ENCODE data around the gene C13orf42.

GRCh38 chr13:51050021-51050830 is 60.8 kb downstream of the C13orf42 start:
- no peak for TF ChIP-seq CTCF (IDR thresholded peaks at IDR 0.05)
- no peak for TF ChIP-seq POLR2A (IDR thresholded peaks at IDR 0.05)
- no peak for TF ChIP-seq POLR2AphosphoS5 (IDR thresholded peaks at IDR 0.05)
- no peak for TF ChIP-seq EP300 (IDR thresholded peaks at IDR 0.05; ENCODE audit: low read depth)
